GM18520 (cell line): ENCODE data around the gene NRXN3.

Experiments
- ATAC-seq: cut with Tn5 transposase; IDR thresholded peaks from one replicate; pipeline ENCODE4 v1.9.1; 2021; ENCODE audit not compliant: unreplicated experiment

Gene NRXN3

DNA sequence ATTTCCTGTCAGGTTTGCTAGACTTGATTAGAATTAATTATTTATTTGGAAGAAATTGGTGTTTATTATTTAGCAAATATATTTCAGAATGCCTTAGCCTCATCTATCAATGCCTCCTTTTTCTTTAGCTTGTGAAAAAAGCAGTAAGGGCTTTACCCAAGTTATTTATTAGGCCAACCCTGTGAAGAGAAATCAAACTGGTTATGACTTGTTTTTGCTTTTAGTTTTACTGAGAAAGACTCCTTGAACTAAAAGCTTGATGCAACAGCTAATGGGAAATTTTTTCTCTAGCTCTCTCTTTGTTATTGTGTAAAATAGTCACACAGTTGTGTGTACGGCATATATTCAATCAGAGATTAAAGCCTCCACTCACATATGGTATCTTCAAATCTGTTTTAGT, 1734.3 kb downstream of the NRXN3 start:
- ATAC-seq = no peak

DNA sequence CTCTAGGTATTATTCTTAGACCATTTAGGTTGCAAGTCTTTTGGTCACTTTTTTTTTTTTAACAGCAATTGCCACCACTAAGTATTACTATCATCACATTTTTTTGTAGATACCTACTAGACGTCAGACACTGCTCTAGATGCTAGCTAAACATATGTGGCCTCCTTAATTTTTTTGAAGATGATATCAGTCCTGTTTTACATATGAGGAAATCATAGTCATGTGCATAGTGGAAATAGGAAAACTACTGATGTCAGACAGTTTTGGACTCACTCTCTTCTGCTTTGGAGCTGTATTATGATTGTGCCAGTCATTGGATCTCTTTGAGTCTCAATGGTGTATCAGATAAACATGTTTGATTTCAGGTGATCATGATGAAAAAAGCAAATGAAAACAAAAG, 1736.8 kb downstream of the NRXN3 start:
- no peak for ATAC-seq

GRCh38 chr14:79910086-79910485, 1739.9 kb downstream of the NRXN3 start:
- ATAC-seq = no peak

- no peak for ATAC-seq
Observed at GRCh38 chr14:79911744-79912143, 1741.6 kb downstream of the NRXN3 start.

GRCh38 chr14:79914595-79914994, 1744.4 kb downstream of the NRXN3 start:
- ATAC-seq = no peak

DNA sequence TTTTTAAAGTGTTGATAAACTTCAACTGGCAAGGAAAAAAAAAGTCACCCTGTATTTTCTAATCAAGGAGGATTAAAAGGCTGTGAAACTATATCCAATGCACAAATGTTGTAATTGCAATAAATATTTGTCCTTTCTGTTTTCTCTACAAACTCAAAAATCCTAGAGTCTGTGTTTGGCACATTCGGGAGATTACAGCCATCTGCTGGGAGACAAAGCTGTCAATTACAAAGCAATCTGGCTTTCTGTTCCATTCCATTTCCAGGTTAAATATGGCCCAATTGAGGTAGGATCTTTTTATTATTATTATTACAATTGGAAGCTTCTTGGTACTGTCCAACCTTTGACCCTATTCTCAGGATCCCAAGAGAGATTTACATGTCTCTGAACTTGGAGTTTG, 1745.2 kb downstream of the NRXN3 start:
- ATAC-seq = no peak

GRCh38 chr14:79916281-79916680, 1746.1 kb downstream of the NRXN3 start:
- ATAC-seq = no peak

- ATAC-seq = no peak
Observed at GRCh38 chr14:79916892-79917291, 1746.7 kb downstream of the NRXN3 start.
